GM19328 (cell line): ENCODE data around the gene VWA2.

Source experiments
- ATAC-seq: cut with Tn5 transposase; IDR thresholded peaks from one replicate; pipeline ENCODE4 v1.9.1; 2021; ENCODE audit warnings: mild to moderate bottlenecking, moderate library complexity; ENCODE audit not compliant: unreplicated experiment

Gene VWA2

DNA sequence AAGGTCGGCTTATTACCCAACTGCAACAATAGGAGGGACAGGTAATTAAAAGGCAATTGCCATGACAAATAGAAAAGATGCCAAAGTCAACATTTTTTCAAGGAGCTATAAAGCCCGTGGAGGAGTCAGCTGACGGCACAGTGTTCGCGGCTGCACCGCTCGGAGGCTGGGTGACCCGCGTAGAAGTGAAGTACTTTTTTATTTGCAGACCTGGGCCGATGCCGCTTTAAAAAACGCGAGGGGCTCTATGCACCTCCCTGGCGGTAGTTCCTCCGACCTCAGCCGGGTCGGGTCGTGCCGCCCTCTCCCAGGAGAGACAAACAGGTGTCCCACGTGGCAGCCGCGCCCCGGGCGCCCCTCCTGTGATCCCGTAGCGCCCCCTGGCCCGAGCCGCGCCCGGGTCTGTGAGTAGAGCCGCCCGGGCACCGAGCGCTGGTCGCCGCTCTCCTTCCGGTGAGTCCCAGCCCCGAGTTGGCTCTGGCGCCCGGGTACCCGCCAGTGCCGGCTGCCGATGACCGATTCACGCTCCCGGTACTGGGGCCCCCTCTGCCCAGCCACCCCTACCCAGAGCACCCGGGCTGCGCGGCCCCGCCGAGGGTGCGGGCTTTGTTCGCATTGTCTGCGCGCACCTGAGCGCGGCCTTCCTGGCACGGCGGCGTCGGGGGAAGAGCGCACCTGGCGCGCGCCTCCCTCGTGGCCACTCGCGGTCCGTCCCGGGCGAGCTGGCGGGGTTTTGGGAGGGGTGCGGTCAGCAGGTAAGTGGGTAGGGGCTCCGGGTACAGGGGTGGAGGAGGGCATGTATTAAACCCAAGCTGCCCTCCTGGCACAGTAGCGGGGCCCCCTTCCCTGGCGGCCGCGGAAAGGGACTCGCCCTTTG, at the start of gene VWA2:
Gene VWA2 (plus strand): TSS at position 138 of the 877 bp plus-strand sequence. CDS start 9,460 bp downstream, outside the sequence.
- ATAC-seq: no peak

- ATAC-seq: no peak
Observed at GRCh38 chr10:114189700-114190099, 49.4 kb upstream of the VWA2 start.

DNA sequence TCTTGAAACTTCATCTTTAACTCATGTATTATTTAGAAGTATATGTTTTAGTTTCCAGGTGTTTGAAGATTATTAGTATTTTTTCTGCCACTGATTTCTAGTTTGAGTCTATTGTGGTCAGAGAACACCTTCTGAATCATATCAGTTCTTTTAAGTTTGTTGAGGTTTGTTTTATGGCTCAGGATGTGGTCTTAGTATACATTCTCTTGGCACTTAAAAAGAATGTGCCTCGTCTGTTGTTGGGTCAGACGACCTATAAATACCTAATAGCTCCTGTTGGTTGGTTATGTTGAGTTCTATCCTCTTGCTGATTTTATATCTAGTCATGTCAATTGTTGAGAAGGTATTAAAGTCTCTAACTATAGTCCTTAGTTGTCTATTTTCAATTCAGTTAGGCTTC, 44.0 kb upstream of the VWA2 start:
- ATAC-seq: peak; percentile 90

GRCh38 chr10:114199239-114199638, 39.8 kb upstream of the VWA2 start:
- ATAC-seq: no peak

DNA sequence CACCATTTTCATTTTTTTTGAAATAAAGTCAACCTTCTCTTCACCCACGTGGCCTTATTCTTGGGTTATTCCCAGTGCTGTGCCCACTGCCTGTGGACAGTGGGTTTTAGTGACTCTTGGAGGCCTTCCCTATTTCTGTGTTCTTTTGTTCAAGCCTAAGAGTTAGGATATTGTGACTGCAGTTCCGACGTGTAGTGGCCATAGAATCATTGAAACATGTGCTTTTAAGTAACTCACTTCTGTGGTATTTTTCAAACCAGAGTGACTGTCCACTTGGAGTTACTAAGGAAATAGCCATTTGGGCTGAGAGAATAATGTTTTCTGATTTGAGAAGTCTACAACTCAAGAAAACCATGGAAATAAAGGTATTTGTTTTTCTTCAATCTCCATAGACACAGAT, 36.2 kb upstream of the VWA2 start:
- ATAC-seq: no peak

- ATAC-seq: no peak
Observed at GRCh38 chr10:114206902-114207301, 32.2 kb upstream of the VWA2 start.

GRCh38 chr10:114207349-114207748, 31.7 kb upstream of the VWA2 start:
- no peak for ATAC-seq

DNA sequence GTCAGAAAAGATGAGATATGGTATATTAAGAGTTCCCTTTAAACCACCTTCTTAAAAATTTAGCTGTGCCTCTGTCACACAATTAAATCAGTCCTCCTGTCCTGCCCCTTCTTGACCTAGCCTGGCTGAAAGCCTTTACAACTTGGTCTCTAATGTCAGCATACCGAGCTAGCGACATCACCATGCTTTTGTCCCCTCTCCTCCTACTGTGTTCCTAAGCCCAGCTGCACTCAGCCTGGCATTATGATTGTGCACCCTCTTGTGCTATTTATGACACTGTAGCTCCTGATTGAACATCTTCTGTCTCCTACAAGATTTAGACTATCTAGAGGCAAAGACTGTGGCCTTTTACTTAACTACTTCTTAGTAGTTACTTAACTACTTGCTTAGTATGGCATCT, 30.7 kb upstream of the VWA2 start:
- ATAC-seq: no peak

DNA sequence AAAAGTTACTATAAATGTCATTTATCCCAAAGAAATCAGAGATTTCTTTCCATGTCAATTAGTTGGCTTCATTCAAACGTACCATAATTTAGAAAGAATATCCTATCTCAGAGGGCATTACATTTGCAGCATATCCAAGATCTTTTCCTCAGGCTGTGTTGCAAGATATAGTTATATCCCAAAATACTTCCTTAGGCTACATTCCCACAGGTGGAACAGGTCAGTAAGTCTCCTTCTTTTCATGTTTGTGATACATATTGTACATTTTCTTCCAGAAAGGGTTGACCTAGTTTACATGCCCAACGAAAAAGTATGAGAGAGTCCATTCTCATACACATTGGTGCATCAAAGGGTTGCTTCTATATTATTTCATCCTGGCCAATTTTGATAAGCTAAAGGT, 26.9 kb upstream of the VWA2 start:
- ATAC-seq: no peak

GRCh38 chr10:114215033-114215432, 24.0 kb upstream of the VWA2 start:
- ATAC-seq: no peak

DNA sequence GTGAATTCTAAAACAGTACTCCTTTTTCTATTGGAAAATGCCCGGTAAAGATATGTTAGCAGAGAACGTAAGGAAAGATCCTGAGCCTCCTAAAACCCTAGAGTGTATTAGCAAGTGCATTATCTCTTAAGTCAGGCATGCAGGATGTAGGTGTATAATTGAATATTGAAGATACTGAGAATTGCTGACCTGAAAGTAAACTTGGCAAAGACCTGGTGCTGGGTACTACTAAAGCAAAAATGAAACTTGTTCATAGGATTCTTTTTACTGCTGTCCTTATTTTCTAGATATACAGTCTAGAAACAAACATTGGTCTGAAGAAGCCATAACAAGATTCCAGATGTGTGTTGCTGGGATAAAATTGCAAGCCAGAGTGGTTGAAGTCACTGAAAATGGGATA, 18.8 kb upstream of the VWA2 start:
- no peak for ATAC-seq

DNA sequence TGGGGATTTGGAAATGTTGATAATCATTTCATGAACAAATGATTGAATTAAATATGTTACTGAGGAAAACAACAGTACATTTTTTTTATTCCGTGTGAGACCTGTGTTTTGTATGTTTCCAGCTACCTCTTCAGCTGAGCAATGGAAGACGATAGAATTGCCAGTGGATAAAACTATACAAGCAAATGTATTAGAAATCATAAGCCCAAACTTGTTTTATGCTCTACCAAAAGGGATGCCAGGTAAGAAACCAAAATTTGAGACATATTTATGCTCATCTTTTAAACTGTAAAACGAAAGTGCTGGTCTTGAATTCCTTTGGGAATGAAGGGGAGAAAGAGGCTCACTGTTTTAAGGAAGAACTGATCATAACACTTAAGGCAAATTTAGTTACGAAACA, 17.8 kb upstream of the VWA2 start:
- no peak for ATAC-seq

- ATAC-seq: no peak
Observed at GRCh38 chr10:114223066-114223465, 16.0 kb upstream of the VWA2 start.

GRCh38 chr10:114228156-114228555, 10.9 kb upstream of the VWA2 start:
- ATAC-seq: no peak

DNA sequence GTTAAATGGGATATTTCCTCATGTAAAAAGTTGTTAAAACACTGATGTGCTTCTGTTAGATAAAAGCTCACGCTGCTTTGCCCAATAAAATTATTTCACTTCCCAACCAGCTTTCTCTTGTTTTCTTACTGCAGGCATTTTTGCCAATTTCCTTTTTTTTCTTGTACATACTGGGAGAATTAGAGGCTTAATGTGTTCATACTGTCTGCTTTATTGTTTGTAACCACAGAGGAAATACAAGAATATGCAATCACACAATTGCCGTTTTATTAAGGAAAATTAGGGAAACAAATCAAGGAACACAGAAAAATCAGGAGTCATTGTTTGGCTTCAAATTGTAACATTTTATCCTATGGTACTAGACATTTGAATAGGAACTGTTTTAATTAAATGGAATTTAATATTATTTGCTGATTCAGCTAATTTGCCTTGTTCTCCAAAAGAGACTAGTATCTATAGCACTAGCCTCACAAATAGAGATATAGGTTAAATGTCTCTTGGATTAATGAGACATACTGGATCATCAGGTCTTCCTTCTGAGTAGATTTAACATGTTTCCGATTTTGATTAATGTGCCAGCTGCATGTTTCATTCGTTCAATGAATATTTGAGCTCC, 6.4 kb upstream of the VWA2 start:
- ATAC-seq: no peak

GRCh38 chr10:114233482-114233881, 5.6 kb upstream of the VWA2 start:
- ATAC-seq: no peak

- ATAC-seq: no peak
Observed at GRCh38 chr10:114234132-114234531, 4.9 kb upstream of the VWA2 start.

DNA sequence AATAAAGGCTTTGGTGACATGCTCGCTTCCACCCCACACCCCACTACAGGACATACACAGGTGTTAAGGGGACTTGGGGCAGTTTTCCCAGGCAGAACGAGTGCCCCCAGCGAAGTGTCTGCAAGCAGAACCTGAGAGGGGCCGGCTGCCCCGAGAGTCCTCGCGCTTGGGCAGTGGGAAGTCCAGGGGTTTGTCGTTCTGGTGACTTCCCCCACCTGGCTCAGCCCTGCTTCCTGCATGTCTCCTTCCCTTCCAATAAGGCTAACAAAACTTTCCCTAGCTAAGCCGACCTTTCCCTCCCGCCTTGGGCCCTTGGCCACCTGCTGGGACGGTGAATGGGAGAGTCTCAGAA, 916 bp downstream of the VWA2 start:
- ATAC-seq: no peak

GRCh38 chr10:114242235-114242634, 3.2 kb downstream of the VWA2 start:
- ATAC-seq: no peak

- no peak for ATAC-seq
Observed at GRCh38 chr10:114243661-114244060, 4.6 kb downstream of the VWA2 start.

GRCh38 chr10:114244126-114244525, 5.1 kb downstream of the VWA2 start:
- ATAC-seq: no peak

DNA sequence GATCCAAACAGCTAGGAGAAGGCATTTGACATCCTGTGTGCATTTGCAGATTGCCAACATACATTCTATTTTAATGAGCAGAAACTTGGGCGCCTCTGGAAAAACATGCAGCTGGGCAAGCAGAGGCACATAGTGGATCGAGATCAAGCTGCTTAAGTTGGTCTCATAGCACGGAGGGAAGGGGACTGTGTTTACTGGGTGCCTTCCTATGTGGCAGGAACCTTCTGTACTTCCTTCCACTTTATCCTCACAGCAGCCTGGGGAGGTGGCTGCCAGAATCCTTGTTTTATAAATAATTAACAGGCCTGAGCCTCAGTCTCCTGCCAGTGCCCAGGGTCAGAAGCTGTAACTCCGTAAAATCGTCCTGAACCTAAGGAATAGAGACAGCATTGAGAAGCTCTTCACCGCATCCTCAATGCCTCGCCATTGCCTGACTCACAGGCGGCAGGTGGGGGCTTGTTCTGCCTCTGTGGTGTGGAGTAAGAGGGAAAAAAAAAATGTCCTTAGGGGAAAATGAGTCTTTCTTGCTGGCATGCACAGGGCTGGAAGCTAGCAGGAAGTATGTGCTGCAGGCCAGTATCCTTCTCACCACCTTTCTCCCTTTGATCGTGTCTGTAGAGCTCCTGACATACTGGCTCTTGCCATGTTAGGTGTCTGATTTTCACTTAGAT, 6.2 kb downstream of the VWA2 start:
- ATAC-seq: no peak
